OCI-LY7 (cell line): ENCODE measurements around the gene MYBPC3. TPM values are rescaled to one million over a fixed set of nuclear protein-coding genes. Genes with fewer than 3 reads are reported as not detected.

ENCODE experiments used
- BruUV-seq: library from RNA; stranded (reverse); fragments of 400-500 nt; replicated peaks from 2 replicates; lab custom pipeline; 2021; lab: Mats Ljungman, UMichigan
- CTCF ChIA-PET: fragments of 300-600 bp; sonication (Branson Sonifier 250); formaldehyde crosslinking; loops from one replicate; lab custom pipeline; 2022; ENCODE audit warnings: antibody characterized with exemption; ENCODE audit not compliant: unreplicated experiment; lab: Charles Lee
- POLR2A ChIA-PET: fragments of 300-600 bp; sonication (Branson Sonifier 250); formaldehyde crosslinking; loops from one replicate; lab custom pipeline; 2022; ENCODE audit warnings: antibody characterized with exemption; lab: Charles Lee
- DNase-seq: peaks from one replicate; pipeline ENCODE4 v3.0.0-alpha.2; 2015; ENCODE audit warnings: low spot score
- H2AFZ ChIP-seq: fragments of 200-600 bp; sonication (generic), shearing (Covaris generic); 2 replicates; pipeline ENCODE4 v1.6.1; 2014; ENCODE audit warnings: mild to moderate bottlenecking, antibody characterized with exemption, low read length, moderate library complexity
- H3K27ac ChIP-seq: fragments of 200-600 bp; sonication (generic); 2 replicates; pipeline ENCODE4 v1.5.1; 2014; ENCODE audit warnings: mixed run types, low read depth, mild to moderate bottlenecking, moderate library complexity, low read length, inconsistent platforms; ENCODE audit not compliant: poor library complexity, severe bottlenecking
- H3K36me3 ChIP-seq: fragments of 200-600 bp; sonication (generic); 2 replicates; pipeline ENCODE4 v1.6.1; 2014; ENCODE audit warnings: mild to moderate bottlenecking, antibody characterized with exemption, low read length, moderate library complexity, mixed read lengths; ENCODE audit not compliant: insufficient read depth
- H3K4me1 ChIP-seq: fragments of 200-600 bp; sonication (generic); 2 replicates; pipeline ENCODE4 v1.5.1; 2014; ENCODE audit warnings: mild to moderate bottlenecking, low read length; ENCODE audit not compliant: insufficient read depth, poor library complexity, severe bottlenecking
- H3K4me2 ChIP-seq: fragments of 200-600 bp; sonication (generic); 2 replicates; pipeline ENCODE4 v1.6.1; 2014; ENCODE audit warnings: mild to moderate bottlenecking, low read length
- H3K4me3 ChIP-seq: fragments of 200-600 bp; sonication (generic); 2 replicates; pipeline ENCODE4 v1.5.1; 2014; ENCODE audit warnings: mild to moderate bottlenecking, low read depth, low read length; ENCODE audit not compliant: poor library complexity, severe bottlenecking
- H3K79me2 ChIP-seq: fragments of 200-600 bp; sonication (generic); 2 replicates; pipeline ENCODE4 v1.6.1; 2016; ENCODE audit warnings: low read depth, mild to moderate bottlenecking, low read length, moderate library complexity, mixed read lengths; ENCODE audit not compliant: insufficient read depth
- H3K9me2 ChIP-seq: fragments of 200-600 bp; sonication (generic); 2 replicates; pipeline ENCODE4 v1.6.1; 2016; ENCODE audit warnings: mild to moderate bottlenecking, low read length, mixed read lengths; ENCODE audit not compliant: insufficient read depth
- H3K9me3 ChIP-seq: fragments of 200-600 bp; sonication (generic); 2 replicates; pipeline ENCODE4 v1.6.1; 2014; ENCODE audit warnings: mild to moderate bottlenecking, mixed run types, low read length, mixed read lengths
- H4K20me1 ChIP-seq: fragments of 200-600 bp; sonication (generic); 2 replicates; pipeline ENCODE4 v1.6.1; 2014; ENCODE audit warnings: mild to moderate bottlenecking, antibody characterized with exemption, low read length, moderate library complexity, mixed read lengths; ENCODE audit not compliant: insufficient read depth
- CTCF ChIP-seq: fragments of 200-600 bp; sonication (generic); conservative IDR thresholded peaks from 2 replicates; pipeline ENCODE4 v1.5.1; 2014; ENCODE audit warnings: mild to moderate bottlenecking, antibody characterized with exemption, low read length, moderate library complexity, mixed read lengths
- EZH2phosphoT487 ChIP-seq: fragments of 200-600 bp; sonication (generic); IDR thresholded peaks from 2 replicates; pipeline ENCODE4 v1.6.1; 2018; ENCODE audit warnings: low read depth, borderline replicate concordance, mild to moderate bottlenecking, mixed run types, antibody characterized with exemption, low read length, moderate library complexity, mixed read lengths
- intact Hi-C: fragments of 100-400 bp; cut with micrococcal nuclease; formaldehyde crosslinking; loops from one replicate; pipeline ENCODE4 v1.10.0; 2022; ENCODE audit not compliant: unreplicated experiment
- microRNA-seq: library from miRNA; unstranded; fragments of <30 nt; microRNA quantifications from one replicate; pipeline ENCODE4 v1.2.0, GENCODE V29; 2022; ENCODE audit warnings: borderline replicate concordance
- small RNA-seq: library from RNA; depleted of rRNA; stranded (forward); fragments of <200 nt; gene quantifications from one replicate; pipeline ENCODE3, GENCODE V24; 2014
- total RNA-seq, 2 experiments: library from RNA; depleted of rRNA in 1 of 2; stranded (reverse); fragments of >200 nt in 1 of 2; shearing (Covaris generic) in 1 of 2; gene quantifications; 2 replicates each; pipeline ENCODE4 v1.2.3, GENCODE V29; 2014 to 2022

The MYBPC3 gene
- total RNA-seq, 2 experiments from 2014 or later: 0.25 to 0.29 TPM

DNA sequence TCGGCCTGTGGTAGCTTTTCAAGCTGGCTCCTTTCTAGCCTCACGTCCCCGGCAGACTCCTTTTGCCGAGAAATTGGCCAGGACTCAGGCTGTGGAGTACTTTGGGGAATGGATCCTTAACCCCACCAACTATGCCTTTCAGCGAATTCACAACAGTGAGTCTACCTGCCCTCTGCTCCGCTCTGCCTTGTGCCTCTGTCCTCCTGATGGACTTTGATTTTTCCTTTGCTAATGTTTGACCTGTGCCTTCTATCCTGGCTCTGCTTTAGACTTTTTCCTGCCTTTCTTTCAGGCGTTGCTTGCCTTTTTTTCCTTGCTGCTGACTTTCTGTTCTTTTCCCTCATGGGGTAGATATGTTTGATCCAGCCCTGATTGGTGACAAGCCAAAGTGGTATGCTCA, 70.0 kb downstream of the MYBPC3 start:
- no peak for DNase-seq
- Histone ChIP-seq H3K9me2 (no peaks in the 10 kb centered on the region), H3K79me2 (no peaks in the 10 kb centered on the region), H3K9me3 (no peaks in the 10 kb centered on the region), H4K20me1 (no peaks in the 10 kb centered on the region), H2AFZ (no peak overlapping the region), H3K27ac (no peak overlapping the region), H3K4me3 (no peak overlapping the region), H3K4me1 (no peaks in the 10 kb centered on the region), H3K36me3 (peaks cover 93% of the 10 kb centered on the region), H3K4me2 (no peak overlapping the region)
- intact Hi-C loops: no loop called here
- BruUV-seq: no TSS peak
- POLR2A ChIA-PET: interaction anchor here (0.6 kb wide), 1 partner anchor 25 kb away, joined by 4 read pairs; no protein-coding TSS in a partner anchor
- TF ChIP-seq CTCF: no peak
- no peak for TF ChIP-seq EZH2phosphoT487
- CTCF ChIA-PET: no interaction called here

Small RNA genes within 50 kb of the gene (microRNA-seq; reads per million reads assigned to microRNA genes)
- gene MIR4487: not detected

Small RNA genes within 50 kb of the gene (small RNA-seq; reads per million reads assigned to genes)
- not detected for gene MIR4487

Other genes starting within 250 kb of the MYBPC3 start
- gene ARFGAP2, start 175.8 kb downstream of the MYBPC3 start, total RNA-seq (2014; rRNA removed; shearing (Covaris generic)): 116 and 136 TPM in 2 replicates
- gene ARFGAP2, start 175.8 kb downstream of the MYBPC3 start, total RNA-seq (2022): 126 and 135 TPM in 2 replicates
- not detected in 2 replicates for gene PACSIN3, start 166.3 kb downstream of the MYBPC3 start, total RNA-seq (2014; rRNA removed; shearing (Covaris generic))
- gene PACSIN3, start 166.3 kb downstream of the MYBPC3 start, total RNA-seq (2022): not detected in 2 replicates
- 15.6 and 19.9 TPM in 2 replicates for gene DDB2, start 137.7 kb downstream of the MYBPC3 start, total RNA-seq (2014; rRNA removed; shearing (Covaris generic))
- 36.0 and 39.4 TPM in 2 replicates for gene DDB2, start 137.7 kb downstream of the MYBPC3 start, total RNA-seq (2022)
- 24.5 TPM in 2 replicates for gene ACP2, start 103.9 kb downstream of the MYBPC3 start, total RNA-seq (2014; rRNA removed; shearing (Covaris generic))
- gene ACP2, start 103.9 kb downstream of the MYBPC3 start, total RNA-seq (2022): 24.2 and 26.5 TPM in 2 replicates
- 6.2 and 7.7 TPM in 2 replicates for gene NR1H3, start 94.7 kb downstream of the MYBPC3 start, total RNA-seq (2014; rRNA removed; shearing (Covaris generic))
- gene NR1H3, start 94.7 kb downstream of the MYBPC3 start, total RNA-seq (2022): 14.4 and 14.7 TPM in 2 replicates
- 32.1 and 36.6 TPM in 2 replicates for gene MADD, start 82.6 kb downstream of the MYBPC3 start, total RNA-seq (2014; rRNA removed; shearing (Covaris generic))
- gene MADD, start 82.6 kb downstream of the MYBPC3 start, total RNA-seq (2022): 47.8 and 48.8 TPM in 2 replicates
- gene SPI1, start 25.8 kb upstream of the MYBPC3 start, total RNA-seq (2014; rRNA removed; shearing (Covaris generic)): 48.9 and 79.6 TPM in 2 replicates
- gene SPI1, start 25.8 kb upstream of the MYBPC3 start, total RNA-seq (2022): 71.2 and 73.3 TPM in 2 replicates
- 31.6 and 31.8 TPM in 2 replicates for gene SLC39A13, start 55.9 kb upstream of the MYBPC3 start, total RNA-seq (2014; rRNA removed; shearing (Covaris generic))
- 30.5 and 33.9 TPM in 2 replicates for gene SLC39A13, start 55.9 kb upstream of the MYBPC3 start, total RNA-seq (2022)
- gene PSMC3, start 73.7 kb upstream of the MYBPC3 start, total RNA-seq (2014; rRNA removed; shearing (Covaris generic)): 122 and 135 TPM in 2 replicates
- gene PSMC3, start 73.7 kb upstream of the MYBPC3 start, total RNA-seq (2022): 127 and 144 TPM in 2 replicates
- 0.26 TPM in 1 of 2 replicates, not detected in the other for gene RAPSN, start 96.4 kb upstream of the MYBPC3 start, total RNA-seq (2014; rRNA removed; shearing (Covaris generic))
- gene RAPSN, start 96.4 kb upstream of the MYBPC3 start, total RNA-seq (2022): not detected in 2 replicates
- 82.1 and 87.4 TPM in 2 replicates for gene CELF1, start 200.4 kb upstream of the MYBPC3 start, total RNA-seq (2014; rRNA removed; shearing (Covaris generic))
- 143 and 149 TPM in 2 replicates for gene CELF1, start 200.4 kb upstream of the MYBPC3 start, total RNA-seq (2022)
- gene PTPMT1, start 212.9 kb upstream of the MYBPC3 start, total RNA-seq (2014; rRNA removed; shearing (Covaris generic)): 52.6 and 62.8 TPM in 2 replicates
- 27.6 TPM in 2 replicates for gene PTPMT1, start 212.9 kb upstream of the MYBPC3 start, total RNA-seq (2022)
- 25.2 and 25.8 TPM in 2 replicates for gene KBTBD4, start 226.3 kb upstream of the MYBPC3 start, total RNA-seq (2014; rRNA removed; shearing (Covaris generic))
- 18.4 and 18.6 TPM in 2 replicates for gene KBTBD4, start 226.3 kb upstream of the MYBPC3 start, total RNA-seq (2022)
- gene NDUFS3, start 226.4 kb upstream of the MYBPC3 start, total RNA-seq (2014; rRNA removed; shearing (Covaris generic)): 73.9 and 92.7 TPM in 2 replicates
- 122 and 135 TPM in 2 replicates for gene NDUFS3, start 226.4 kb upstream of the MYBPC3 start, total RNA-seq (2022)
- gene FAM180B, start 234.0 kb upstream of the MYBPC3 start, total RNA-seq (2014; rRNA removed; shearing (Covaris generic)): 0.22 and 0.85 TPM in 2 replicates
- gene FAM180B, start 234.0 kb upstream of the MYBPC3 start, total RNA-seq (2022): 0.23 and 0.26 TPM in 2 replicates
- 3.6 TPM in 1 of 2 replicates, not detected in the other for gene C1QTNF4, start 241.7 kb upstream of the MYBPC3 start, total RNA-seq (2014; rRNA removed; shearing (Covaris generic))
- gene C1QTNF4, start 241.7 kb upstream of the MYBPC3 start, total RNA-seq (2022): 0.30 TPM in 1 of 2 replicates, not detected in the other